ACC112 (cell line): ENCODE measurements around the gene KRTAP5-7.

ENCODE experiments used
- H2AFZ ChIP-seq: fragments of 200-600 bp; sonication (generic); one replicate; pipeline ENCODE4 v1.6.0; 2017; ENCODE audit warnings: antibody characterized with exemption, low read length; ENCODE audit not compliant: unreplicated experiment
- H3K27ac ChIP-seq: fragments of 200-600 bp; sonication (generic); 2 replicates; pipeline ENCODE4 v1.5.1; 2014; ENCODE audit warnings: low read depth, mild to moderate bottlenecking, antibody characterized with exemption, low read length, moderate library complexity
- H3K27me3 ChIP-seq: fragments of 200-600 bp; sonication (generic); 2 replicates; pipeline ENCODE4 v1.6.1; 2014; ENCODE audit warnings: mild to moderate bottlenecking, antibody characterized with exemption, low read length, moderate library complexity, mixed read lengths; ENCODE audit not compliant: insufficient read depth
- H3K36me3 ChIP-seq: fragments of 200-600 bp; sonication (generic); 2 replicates; pipeline ENCODE4 v1.6.1; 2016; ENCODE audit warnings: mild to moderate bottlenecking, antibody characterized with exemption, low read length, moderate library complexity, mixed read lengths; ENCODE audit not compliant: insufficient read depth
- H3K4me1 ChIP-seq: fragments of 200-600 bp; sonication (generic); one replicate; pipeline ENCODE4 v1.6.1; 2016; ENCODE audit warnings: low read length, mixed read lengths; ENCODE audit not compliant: insufficient read depth, unreplicated experiment, control insufficient read depth
- H3K4me3 ChIP-seq: fragments of 200-600 bp; sonication (generic); 2 replicates; pipeline ENCODE4 v1.5.1; 2014; ENCODE audit warnings: mild to moderate bottlenecking, low read depth, low read length
- H3K79me2 ChIP-seq: fragments of 200-600 bp; sonication (generic); one replicate; pipeline ENCODE4 v1.6.0; 2016; ENCODE audit warnings: low read length; ENCODE audit not compliant: control insufficient read depth, unreplicated experiment, insufficient read depth

KRTAP5-7 gene

GRCh38 chr11:71485466-71485865, 41.6 kb upstream of the KRTAP5-7 start:
- H3K27ac ChIP-seq: no peak overlapping the region
- peaks cover 8% of the 10 kb centered on the region for H3K4me1 ChIP-seq
- H3K36me3 ChIP-seq: peaks cover 21% of the 10 kb centered on the region; the same call in 1 of the 2 replicates
- H3K4me3 ChIP-seq: no peak overlapping the region
- H3K79me2 ChIP-seq: no peaks in the 10 kb centered on the region
- no peak overlapping the region for H2AFZ ChIP-seq
- H3K27me3 ChIP-seq: no peaks in the 10 kb centered on the region

GRCh38 chr11:71486320-71486719, 40.7 kb upstream of the KRTAP5-7 start:
- Histone ChIP-seq H3K79me2 (no peaks in the 10 kb centered on the region), H3K4me1 (peaks cover 8% of the 10 kb centered on the region), H3K27me3 (no peaks in the 10 kb centered on the region), H3K36me3 (peaks cover 21% of the 10 kb centered on the region; the same call in 1 of the 2 replicates), H2AFZ (no peak overlapping the region), H3K27ac (no peak overlapping the region), H3K4me3 (no peak overlapping the region)

DNA sequence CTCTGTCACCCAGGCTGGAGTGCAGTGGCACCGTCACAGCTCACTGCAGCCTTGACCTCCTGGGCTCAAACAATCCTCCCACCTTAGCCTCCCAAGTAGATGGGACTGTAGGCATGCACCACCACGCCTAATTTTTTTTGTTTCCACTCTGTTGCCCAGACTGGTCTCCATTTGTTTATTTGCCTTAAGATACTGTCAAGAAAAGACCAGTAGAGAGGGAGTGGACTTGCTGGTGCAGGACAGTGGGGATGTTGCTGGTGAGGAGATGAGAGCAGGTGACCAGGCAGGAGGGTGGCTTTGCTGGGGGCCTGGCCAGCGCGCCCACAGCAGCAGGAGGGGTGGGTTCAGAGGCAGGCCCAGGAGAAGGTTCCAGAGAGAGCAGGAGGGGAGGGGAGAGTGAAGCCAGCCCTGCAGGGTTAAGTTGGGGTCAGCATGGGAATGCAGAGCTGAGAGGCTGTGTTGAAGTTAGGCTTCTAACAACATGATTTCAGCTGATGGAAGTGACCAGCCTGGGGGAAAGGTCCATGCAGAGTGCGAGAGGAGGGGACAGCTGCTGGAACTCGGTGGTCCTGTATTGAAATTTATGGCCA, 38.3 kb upstream of the KRTAP5-7 start:
- Histone ChIP-seq H3K36me3 (peaks cover 10% of the 10 kb centered on the region; the same call in 1 of the 2 replicates), H2AFZ (no peak overlapping the region)

DNA sequence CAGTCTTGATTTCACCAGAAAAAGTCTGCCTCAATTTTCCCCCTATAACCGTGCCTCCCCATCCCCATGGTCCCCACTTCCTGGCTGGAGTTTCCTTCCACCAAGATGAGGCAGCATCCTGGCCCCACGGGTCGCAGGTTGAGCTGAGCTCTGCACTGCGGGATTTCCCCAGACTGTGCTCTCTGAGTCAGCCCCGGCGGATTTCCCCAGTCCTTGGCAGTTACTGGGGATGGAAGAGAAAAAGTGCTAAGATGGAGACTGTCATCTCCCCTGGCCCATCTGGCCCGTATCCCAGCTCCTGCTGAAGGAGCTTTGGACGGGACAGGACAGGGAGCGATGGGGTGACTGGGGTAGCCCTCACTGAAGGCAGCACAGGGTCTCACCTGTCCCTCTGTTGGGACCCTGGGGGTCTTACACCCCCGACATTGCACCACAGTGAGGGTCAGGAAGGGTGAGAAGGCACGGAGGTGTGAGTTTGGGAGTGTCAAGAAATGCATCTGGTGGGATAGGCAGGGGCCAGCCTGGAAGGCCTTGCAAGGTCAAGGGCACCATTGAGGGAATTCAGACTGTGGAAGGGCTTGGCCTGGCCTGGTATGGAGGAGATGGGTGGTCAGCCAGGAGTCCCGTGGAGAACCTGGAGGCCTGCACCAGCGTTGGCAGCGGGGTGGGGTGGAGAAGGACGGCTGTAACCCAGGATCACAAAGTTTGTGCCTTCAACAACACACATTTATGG, 37.6 kb upstream of the KRTAP5-7 start:
- Histone ChIP-seq H3K27ac (no peak overlapping the region), H3K79me2 (no peaks in the 10 kb centered on the region), H3K4me1 (peaks cover 8% of the 10 kb centered on the region), H3K4me3 (no peak overlapping the region), H3K36me3 (peaks cover 4% of the 10 kb centered on the region; the same call in 1 of the 2 replicates), H3K27me3 (no peaks in the 10 kb centered on the region), H2AFZ (no peak overlapping the region)

More for the DNA sequence above, 38.3 kb upstream of the KRTAP5-7 start:
- Histone ChIP-seq H3K27ac (no peak overlapping the region), H3K79me2 (no peaks in the 10 kb centered on the region), H3K27me3 (no peaks in the 10 kb centered on the region), H3K4me3 (no peak overlapping the region), H3K4me1 (peaks cover 8% of the 10 kb centered on the region)

DNA sequence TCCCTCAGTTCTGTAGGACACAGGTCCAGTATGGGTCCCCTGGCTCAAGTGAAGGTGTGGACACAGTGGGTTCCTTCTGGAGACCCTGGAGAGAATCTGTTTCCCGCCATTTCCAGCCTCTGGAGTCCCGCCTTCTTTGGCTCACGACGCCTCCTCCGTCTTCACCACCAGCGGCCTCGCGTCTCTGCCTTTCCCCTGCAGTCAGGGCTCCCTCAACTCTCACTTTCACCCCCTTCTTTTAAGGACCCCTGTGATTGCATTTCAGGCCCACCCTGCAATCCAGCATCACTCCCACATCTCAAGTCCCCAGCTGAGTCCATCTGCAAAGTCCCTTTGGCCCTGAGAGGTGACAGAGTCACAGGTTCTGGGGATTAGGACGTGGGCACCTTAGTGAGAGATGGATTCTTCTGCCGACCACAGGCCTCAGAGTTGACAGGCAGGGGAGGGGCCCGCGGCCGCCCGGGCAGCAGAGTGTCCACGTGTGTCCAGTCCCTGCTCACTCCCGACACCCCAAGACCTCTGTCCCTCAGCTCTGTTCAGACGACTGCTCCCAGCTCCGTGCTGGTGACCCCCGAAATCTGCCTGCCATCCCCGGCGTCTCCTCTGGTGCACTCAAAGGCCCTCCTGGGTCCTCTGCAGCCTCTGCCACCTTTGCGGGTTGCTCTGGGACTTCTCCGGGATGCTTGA, 36.9 kb upstream of the KRTAP5-7 start:
- peaks cover 4% of the 10 kb centered on the region; the same call in 1 of the 2 replicates for H3K36me3 ChIP-seq
- peaks cover 8% of the 10 kb centered on the region for H3K4me1 ChIP-seq
- no peaks in the 10 kb centered on the region for H3K27me3 ChIP-seq
- no peak overlapping the region for H2AFZ ChIP-seq
- H3K79me2 ChIP-seq: no peaks in the 10 kb centered on the region
- H3K4me3 ChIP-seq: no peak overlapping the region
- H3K27ac ChIP-seq: no peak overlapping the region

GRCh38 chr11:71490731-71491390, 36.2 kb upstream of the KRTAP5-7 start:
- Histone ChIP-seq H3K27ac (no peak overlapping the region), H3K27me3 (no peaks in the 10 kb centered on the region), H2AFZ (no peak overlapping the region), H3K36me3 (peaks cover 4% of the 10 kb centered on the region; the same call in 1 of the 2 replicates), H3K4me3 (no peak overlapping the region), H3K4me1 (peaks cover 8% of the 10 kb centered on the region), H3K79me2 (no peaks in the 10 kb centered on the region)

GRCh38 chr11:71491531-71491930, 35.5 kb upstream of the KRTAP5-7 start:
- peaks cover 8% of the 10 kb centered on the region for H3K4me1 ChIP-seq
- H2AFZ ChIP-seq: no peak overlapping the region
- no peaks in the 10 kb centered on the region for H3K27me3 ChIP-seq
- H3K4me3 ChIP-seq: no peak overlapping the region
- no peaks in the 10 kb centered on the region for H3K79me2 ChIP-seq
- H3K27ac ChIP-seq: no peak overlapping the region
- H3K36me3 ChIP-seq: peaks cover under 1% of the 10 kb centered on the region; the same call in 1 of the 2 replicates

- Histone ChIP-seq H3K79me2 (no peaks in the 10 kb centered on the region), H3K36me3 (no peaks in the 10 kb centered on the region), H3K4me3 (no peak overlapping the region), H2AFZ (no peak overlapping the region), H3K4me1 (peaks cover 8% of the 10 kb centered on the region), H3K27me3 (no peaks in the 10 kb centered on the region), H3K27ac (no peak overlapping the region)
Measured at GRCh38 chr11:71491940-71492339, 35.1 kb upstream of the KRTAP5-7 start.

- no peak overlapping the region for H2AFZ ChIP-seq
- H3K4me1 ChIP-seq: no peaks in the 10 kb centered on the region
- H3K27ac ChIP-seq: no peak overlapping the region
- no peaks in the 10 kb centered on the region for H3K79me2 ChIP-seq
- H3K27me3 ChIP-seq: no peaks in the 10 kb centered on the region
- H3K4me3 ChIP-seq: no peak overlapping the region
- peaks cover 22% of the 10 kb centered on the region for H3K36me3 ChIP-seq
Measured at GRCh38 chr11:71495286-71496230, 31.5 kb upstream of the KRTAP5-7 start.

GRCh38 chr11:71496421-71496820, 30.6 kb upstream of the KRTAP5-7 start:
- H3K4me3 ChIP-seq: no peak overlapping the region
- peaks cover 22% of the 10 kb centered on the region for H3K36me3 ChIP-seq
- H2AFZ ChIP-seq: no peak overlapping the region
- H3K79me2 ChIP-seq: no peaks in the 10 kb centered on the region
- H3K27ac ChIP-seq: no peak overlapping the region
- no peaks in the 10 kb centered on the region for H3K4me1 ChIP-seq
- H3K27me3 ChIP-seq: no peaks in the 10 kb centered on the region
